Breast epithelium (tissue), 4 donors: Measurements from ENCODE around the gene MAPK10. TPM values are rescaled to one million over a fixed set of nuclear protein-coding genes. Genes with fewer than 3 reads are reported as not detected.
"Not testable (repeated sequence)": the region's sequence is repeated elsewhere in the genome, so short reads cannot be mapped to it uniquely, and the experiment has no call there.

Source experiments
- DNase-seq, 2 donors: peaks; one replicate each; pipeline ENCODE4 v3.0.0-alpha.2; 2019; ENCODE audit warnings: low spot score in 2 of 2
- H3K27ac ChIP-seq, 2 donors: fragments of 200-600 bp; sonication (generic) in 1 of 2; one replicate each; pipeline ENCODE4 v1.5.1; 2016 to 2019; ENCODE audit warnings: mild to moderate bottlenecking in 1 of 2
- H3K27me3 ChIP-seq, 2 donors: fragments of 200-600 bp; sonication (generic) in 1 of 2; one replicate each; pipeline versions ENCODE4 v1.5.1 to v1.6.0; 2017 to 2019; ENCODE audit warnings: control low read depth in 1 of 2, mild to moderate bottlenecking in 1 of 2
- H3K36me3 ChIP-seq: fragments of 200-600 bp; one replicate; pipeline ENCODE4 v1.5.1; 2019
- H3K4me1 ChIP-seq, 2 donors: fragments of 200-600 bp; sonication (generic); one replicate each; pipeline ENCODE4 v1.5.1; 2016 to 2019; ENCODE audit warnings: control low read depth in 1 of 2
- H3K4me3 ChIP-seq, 3 donors: fragments of 200-600 bp; sonication (generic); 1 replicate in 2 of 3; 2 replicates in 1 of 3; pipeline ENCODE4 v1.5.1; 2016 to 2019; ENCODE audit warnings: mild to moderate bottlenecking in 3 of 3, moderate library complexity in 2 of 3
- H3K9me3 ChIP-seq, 2 donors: fragments of 200-600 bp; sonication (generic) in 1 of 2; one replicate each; pipeline ENCODE4 v1.5.1; 2016 to 2019; ENCODE audit warnings: control low read depth in 1 of 2
- CTCF ChIP-seq, 3 donors: fragments of 450-650 bp; IDR thresholded peaks; one replicate each; pipeline ENCODE4 v1.5.1; 2016 to 2017; ENCODE audit warnings: antibody characterized with exemption in 3 of 3, mild to moderate bottlenecking in 3 of 3, moderate library complexity in 3 of 3
- POLR2A ChIP-seq: fragments of 450-650 bp; IDR thresholded peaks from one replicate; pipeline ENCODE4 v1.6.1; 2016; ENCODE audit warnings: antibody characterized with exemption, mild to moderate bottlenecking, moderate library complexity
- POLR2AphosphoS5 ChIP-seq, 3 donors: sonication (generic); formaldehyde crosslinking; IDR thresholded peaks; one replicate each; pipeline ENCODE4 v1.6.1; 2017; ENCODE audit warnings: antibody characterized with exemption in 3 of 3
- intact Hi-C: fragments of 100-400 bp; cut with DNase I; formaldehyde crosslinking; loops from one replicate; pipeline ENCODE4 v1.15.1; 2023; ENCODE audit warnings: low total_unique reads
- total RNA-seq, 3 donors: library from RNA; depleted of rRNA; stranded (reverse); fragments of >200 nt; gene quantifications; one replicate each; pipeline ENCODE4 v1.1.0, GENCODE V29; 2016

The MAPK10 gene
- total RNA-seq, 3 donors from 2014 or later = 18.4 to 46.2 (median 24.6) TPM

- H3K4me3 ChIP-seq = no peak overlapping the region
- no peaks in the 10 kb centered on the region for H3K9me3 ChIP-seq
- intact Hi-C loops = no loop called here
- no peaks in the 10 kb centered on the region for H3K4me1 ChIP-seq
- no peak overlapping the region for H3K27ac ChIP-seq
- no peaks in the 10 kb centered on the region for H3K27me3 ChIP-seq
- TF ChIP-seq POLR2A (no peak), CTCF (IDR thresholded peaks at IDR 0.05) (no peak), POLR2AphosphoS5 (IDR thresholded peaks at IDR 0.05) (no peak)
- no peak for DNase-seq
- H3K36me3 ChIP-seq = no peaks in the 10 kb centered on the region
Measured at GRCh38 chr4:86026720-86027119, 333.1 kb downstream of the MAPK10 start.

GRCh38 chr4:86021671-86022070, 338.2 kb downstream of the MAPK10 start:
- H3K36me3 ChIP-seq, H3K4me1 ChIP-seq, H3K9me3 ChIP-seq, H3K4me3 ChIP-seq, H3K27ac ChIP-seq, H3K27me3 ChIP-seq, DNase-seq, intact Hi-C loops: not testable (repeated sequence)

GRCh38 chr4:86019906-86020305, 339.9 kb downstream of the MAPK10 start:
- Histone ChIP-seq H3K9me3 (no peaks in the 10 kb centered on the region), H3K27me3 (no peaks in the 10 kb centered on the region), H3K36me3 (no peaks in the 10 kb centered on the region), H3K4me1 (no peaks in the 10 kb centered on the region), H3K27ac (no peak overlapping the region), H3K4me3 (no peak overlapping the region)
- no peak for TF ChIP-seq POLR2A
- no peak for TF ChIP-seq CTCF (IDR thresholded peaks at IDR 0.05)
- TF ChIP-seq POLR2AphosphoS5 (IDR thresholded peaks at IDR 0.05) = no peak
- intact Hi-C loops = no loop called here
- no peak for DNase-seq

- no peak for DNase-seq
- Histone ChIP-seq H3K36me3 (no peaks in the 10 kb centered on the region), H3K4me1 (no peaks in the 10 kb centered on the region), H3K27me3 (no peaks in the 10 kb centered on the region), H3K4me3 (no peak overlapping the region), H3K27ac (no peak overlapping the region), H3K9me3 (no peaks in the 10 kb centered on the region)
- TF ChIP-seq CTCF (IDR thresholded peaks at IDR 0.05) (no peak), POLR2AphosphoS5 (IDR thresholded peaks at IDR 0.05) (no peak), POLR2A (no peak)
- intact Hi-C loops = no loop called here
Measured at GRCh38 chr4:86019362-86019761, 340.5 kb downstream of the MAPK10 start.

GRCh38 chr4:86015412-86016350, 344.2 kb downstream of the MAPK10 start:
- Histone ChIP-seq H3K36me3 (no peaks in the 10 kb centered on the region), H3K27ac (no peak overlapping the region), H3K9me3 (no peaks in the 10 kb centered on the region), H3K4me1 (no peaks in the 10 kb centered on the region), H3K4me3 (no peak overlapping the region), H3K27me3 (no peaks in the 10 kb centered on the region)
- intact Hi-C loops = no loop called here
- no peak for DNase-seq
- no peak for TF ChIP-seq CTCF (IDR thresholded peaks at IDR 0.05)
- TF ChIP-seq POLR2A = no peak
- TF ChIP-seq POLR2AphosphoS5 (IDR thresholded peaks at IDR 0.05) = no peak
